ENCODE results near the gene CIROP. TPM values are rescaled to one million over a fixed set of nuclear protein-coding genes. Genes with fewer than 3 reads are reported as not detected.
A peak's percentile ranks its signal among the peaks of the same experiment; 100 is the strongest.

Gene CIROP
- total and polyA plus RNA-seq, 9 of the 15 experiments (the other 6 are each of a cell fraction or from before 2014, with no cell fraction given) = not detected

GRCh38 chr14:23120541-23121251 lies 15.9 kb upstream of the CIROP start (continued):
- TF ChIP-seq TSHZ1 (CRISPR knock-in tag; IDR thresholded peaks at IDR 0.05) = no peak
- no peak; the same call in 1 of the 2 replicates for TF ChIP-seq ATF6 (CRISPR knock-in tag; IDR thresholded peaks at IDR 0.05)
- TF ChIP-seq ZNF263 (CRISPR knock-in tag; IDR thresholded peaks at IDR 0.05; ENCODE audit: borderline replicate concordance) = peak; percentile 33; the same call in 1 of the 2 replicates
- no peak for TF ChIP-seq NELFE (IDR thresholded peaks at IDR 0.05; ENCODE audit: insufficient read depth, insufficient read length)
- no peak for TF ChIP-seq HBP1 (CRISPR knock-in tag; IDR thresholded peaks at IDR 0.05)
- TF ChIP-seq CBFB (CRISPR knock-in tag; IDR thresholded peaks at IDR 0.05) = peak; percentile 67; the same call in 1 of the 2 replicates
- no peak for TF ChIP-seq SREBF1 (IDR thresholded peaks at IDR 0.05; ENCODE audit: borderline replicate concordance, low read depth, low read length)
- no peak for TF ChIP-seq CREB3L1 (IDR thresholded peaks at IDR 0.05; ENCODE audit: borderline replicate concordance, low read depth)
- TF ChIP-seq CCAR2 (IDR thresholded peaks at IDR 0.05; ENCODE audit: low read depth, low read length) = no peak
- peak; percentile 64 to 66; a peak in 3 of 4 replicates for TF ChIP-seq ZMIZ1 (IDR thresholded peaks at IDR 0.05; ENCODE audit: low read depth in 2 of 2, low read length in 2 of 2)
- no peak for TF ChIP-seq ZNF780A (CRISPR knock-in tag; IDR thresholded peaks at IDR 0.05)
- no peak for TF ChIP-seq ZNF224 (CRISPR knock-in tag; IDR thresholded peaks at IDR 0.05)
- TF ChIP-seq ZNF583 (CRISPR knock-in tag; IDR thresholded peaks at IDR 0.05) = no peak
- peak; percentile 92 for TF ChIP-seq NCOR1 (IDR thresholded peaks at IDR 0.05)
- TF ChIP-seq NUFIP1 (IDR thresholded peaks at IDR 0.05; ENCODE audit: partially characterized antibody) = no peak

Measured in K562 (cell line).